Fibroblast of skin of left biceps (primary cell): ENCODE data around the gene FOXP3.

Experiments
- DNase-seq, 2 experiments: peaks; one replicate each; pipeline ENCODE4 v3.0.0-alpha.2; 2013; ENCODE audit warnings: low read depth in 2 of 2

FOXP3 gene

DNA sequence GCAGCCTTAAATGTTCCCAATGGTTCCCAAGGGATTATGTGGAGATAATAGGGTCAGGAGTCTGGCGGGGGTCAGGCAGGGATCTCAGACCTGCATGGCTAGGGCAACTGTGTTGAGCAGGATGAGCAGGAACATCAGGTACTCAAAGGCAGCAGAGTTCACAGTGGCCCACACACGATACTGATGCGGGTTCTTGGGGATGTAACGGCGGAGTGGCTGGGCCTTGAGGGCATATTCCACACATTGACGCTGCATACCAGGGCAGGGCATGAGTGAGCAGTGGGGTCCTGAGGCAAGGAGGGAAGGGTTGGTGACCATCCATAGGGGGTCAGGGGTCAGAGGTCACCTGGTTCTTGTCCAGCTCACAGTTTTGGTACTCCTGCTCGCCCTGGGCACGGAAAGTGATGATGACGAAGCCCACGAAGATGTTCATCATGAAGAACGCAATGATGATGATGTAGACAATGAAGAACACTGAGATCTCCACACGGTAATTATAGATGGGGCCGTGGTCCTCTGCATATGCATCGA, 49.4 kb downstream of the FOXP3 start:
- DNase-seq = no peak

DNA sequence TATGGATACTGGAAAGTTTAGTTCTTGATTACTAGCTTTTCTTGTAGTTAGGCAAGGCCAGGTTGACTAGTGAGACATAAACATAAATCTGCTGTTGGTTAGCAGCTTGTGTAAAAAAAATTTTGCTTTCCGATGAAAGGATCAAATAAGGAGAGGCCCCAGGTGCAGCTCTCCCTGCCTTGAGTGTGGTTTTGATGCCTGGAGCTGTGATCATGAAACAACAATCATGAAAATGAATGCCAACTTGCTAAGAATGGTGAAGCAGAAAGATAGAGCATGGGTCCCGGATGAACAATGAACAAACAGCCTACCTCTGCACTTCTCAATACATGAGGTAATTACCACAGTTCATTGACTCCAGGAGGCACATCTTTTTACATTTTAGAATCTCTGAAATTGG, 50.1 kb downstream of the FOXP3 start:
- no peak for DNase-seq

DNA sequence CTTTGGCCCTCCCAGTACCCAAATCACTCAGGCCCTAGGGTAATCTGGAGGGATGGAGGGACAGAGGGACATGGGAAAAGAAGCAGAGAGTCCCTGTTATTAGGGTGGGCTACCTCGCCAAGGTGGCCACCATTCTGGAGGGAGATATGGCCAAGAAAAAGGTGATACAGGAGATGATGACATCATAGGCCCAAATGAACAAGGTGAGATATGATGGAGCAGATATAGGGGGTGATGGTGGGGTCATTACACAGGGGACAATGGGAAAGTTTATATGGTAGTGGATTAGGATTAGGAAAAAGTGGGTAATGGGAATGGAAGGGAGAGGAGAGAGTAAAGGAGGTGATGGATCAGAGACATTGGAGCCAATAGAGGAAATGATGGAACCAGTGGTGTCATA, 51.6 kb downstream of the FOXP3 start:
- DNase-seq = no peak

DNA sequence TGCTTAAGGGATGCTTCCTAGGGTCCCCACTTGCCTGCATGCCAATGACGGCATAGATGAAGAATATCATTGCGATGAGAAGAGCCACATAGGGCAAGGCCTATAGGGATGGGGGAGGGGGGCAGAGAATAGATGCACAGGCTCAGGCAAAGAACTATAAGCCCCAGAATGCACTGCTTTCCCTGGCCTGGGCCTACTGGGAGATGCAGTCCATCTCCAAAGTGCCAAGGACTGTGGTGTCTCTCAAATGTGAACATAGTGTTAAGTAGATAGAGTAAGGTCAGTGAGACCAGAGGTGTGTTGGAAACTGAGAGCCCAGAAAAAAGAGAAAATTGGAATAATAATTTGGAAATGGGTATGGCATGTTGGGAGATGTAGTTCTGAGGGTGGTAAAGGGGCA, 52.3 kb downstream of the FOXP3 start:
- DNase-seq = no peak

DNA sequence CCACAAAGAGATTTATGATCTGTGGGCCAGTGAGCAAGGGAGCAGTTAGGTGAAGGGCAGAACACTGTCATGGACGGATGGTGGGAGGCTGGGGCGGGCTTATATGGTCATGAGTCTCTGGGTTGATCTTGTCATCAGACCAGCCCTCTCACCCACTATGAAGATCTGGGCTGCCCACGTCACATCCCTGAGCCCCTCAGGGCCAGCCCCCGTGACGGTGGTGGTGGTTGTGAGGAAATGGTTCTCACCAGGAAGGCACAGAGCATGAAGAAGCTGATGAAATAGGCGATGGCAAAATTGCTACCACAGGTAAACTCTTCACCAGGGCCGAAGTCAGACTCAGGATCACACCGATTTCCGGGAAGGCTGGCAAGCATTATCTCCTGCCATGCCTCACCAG, 53.4 kb downstream of the FOXP3 start:
- DNase-seq = no peak

DNA sequence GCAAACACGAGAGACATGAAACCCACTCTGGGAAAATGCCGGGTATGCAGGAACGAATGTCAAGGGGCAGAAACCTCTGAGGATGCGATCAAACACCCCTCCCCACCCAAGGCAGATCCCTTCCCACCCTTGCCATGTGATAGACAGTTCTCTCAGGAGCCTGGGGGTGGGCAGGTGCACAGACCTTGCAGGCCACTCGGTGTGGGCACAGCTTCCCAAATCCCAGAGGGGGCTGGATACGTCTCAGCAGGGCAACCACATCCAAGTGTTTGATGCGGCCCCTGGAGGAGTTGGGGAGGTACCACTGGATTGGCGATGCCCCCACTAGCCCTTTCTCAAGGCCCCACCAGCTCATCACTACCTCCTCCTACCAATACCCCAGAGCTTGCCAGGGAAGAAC, 54.1 kb downstream of the FOXP3 start:
- DNase-seq = no peak

DNA sequence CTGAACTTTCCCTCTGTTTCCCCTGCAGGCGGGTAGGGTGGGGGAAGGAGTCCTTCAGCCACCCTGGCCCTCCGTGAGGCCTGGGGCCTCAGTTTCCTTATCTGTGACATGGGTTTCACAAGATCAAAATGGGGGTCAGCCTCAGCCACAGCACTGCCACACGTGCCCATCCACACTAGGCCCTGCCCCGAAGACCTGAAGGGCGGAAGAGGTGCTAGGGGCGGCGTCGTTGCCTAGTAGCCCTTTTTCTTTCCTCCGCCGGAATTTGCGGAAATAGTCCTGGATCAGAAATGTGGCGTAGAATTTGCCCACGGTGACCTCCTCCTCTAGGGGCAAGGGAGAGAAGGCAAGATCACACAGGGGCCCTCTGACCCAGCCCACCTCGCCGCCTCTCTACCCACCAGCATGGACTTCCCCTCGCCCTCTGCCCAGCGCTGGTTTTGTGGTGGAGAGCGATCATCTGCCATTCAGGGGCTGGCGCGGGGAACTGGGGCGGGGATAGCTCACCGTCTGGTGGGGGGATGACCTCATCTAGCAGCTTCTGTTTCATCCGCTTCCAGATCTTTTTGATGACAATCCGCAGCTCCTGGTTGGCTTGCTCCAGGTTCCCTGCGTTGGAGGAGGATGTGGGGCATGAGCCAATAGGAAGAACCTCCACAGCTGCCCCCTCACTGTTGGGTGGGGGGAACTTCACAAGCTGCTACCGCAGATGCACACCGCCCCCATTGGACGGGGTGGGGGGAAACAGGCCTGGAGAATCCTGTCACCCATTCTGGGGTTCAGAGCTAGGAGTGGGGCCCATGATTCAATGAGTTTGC, 54.9 kb downstream of the FOXP3 start:
- no peak for DNase-seq

DNA sequence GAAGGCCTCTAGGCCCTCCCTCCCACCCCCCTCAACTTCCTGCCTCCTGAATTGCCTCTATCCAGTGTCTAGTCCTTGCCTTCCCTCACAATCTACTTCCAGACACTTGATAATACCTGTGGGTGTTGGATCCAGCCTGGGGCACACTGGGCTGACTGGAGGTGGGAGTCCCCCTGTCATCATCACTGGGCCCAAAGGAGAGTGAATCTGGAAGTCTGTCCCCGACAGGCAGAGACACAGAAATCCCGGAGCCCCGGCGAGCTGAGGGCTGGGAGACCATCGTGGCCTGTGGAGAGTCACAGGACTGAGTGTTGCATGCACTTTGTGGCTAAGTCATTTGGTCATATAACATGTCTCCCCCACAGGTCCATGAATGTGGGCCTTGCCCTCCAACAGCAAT, 56.1 kb downstream of the FOXP3 start:
- no peak for DNase-seq

DNA sequence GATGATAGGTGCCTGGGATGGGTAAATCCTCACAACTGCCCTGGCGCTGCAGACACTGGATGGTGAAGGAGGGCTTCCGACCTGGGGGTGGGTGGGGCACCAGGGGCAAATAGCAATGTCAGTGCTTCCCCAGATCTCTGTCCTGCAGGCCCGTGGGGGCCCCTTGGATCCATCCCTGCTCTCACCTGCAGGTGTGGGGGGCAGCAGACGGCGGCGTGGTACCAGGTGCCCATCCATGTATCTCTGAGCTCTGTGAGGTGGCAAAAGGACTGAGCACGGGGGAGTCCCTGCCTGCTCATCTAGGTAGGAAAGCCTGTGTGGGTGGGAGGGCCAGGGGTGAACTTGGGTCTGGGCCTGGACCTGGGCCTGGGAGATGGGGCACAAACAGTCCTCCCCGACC, 58.0 kb downstream of the FOXP3 start:
- no peak for DNase-seq

DNA sequence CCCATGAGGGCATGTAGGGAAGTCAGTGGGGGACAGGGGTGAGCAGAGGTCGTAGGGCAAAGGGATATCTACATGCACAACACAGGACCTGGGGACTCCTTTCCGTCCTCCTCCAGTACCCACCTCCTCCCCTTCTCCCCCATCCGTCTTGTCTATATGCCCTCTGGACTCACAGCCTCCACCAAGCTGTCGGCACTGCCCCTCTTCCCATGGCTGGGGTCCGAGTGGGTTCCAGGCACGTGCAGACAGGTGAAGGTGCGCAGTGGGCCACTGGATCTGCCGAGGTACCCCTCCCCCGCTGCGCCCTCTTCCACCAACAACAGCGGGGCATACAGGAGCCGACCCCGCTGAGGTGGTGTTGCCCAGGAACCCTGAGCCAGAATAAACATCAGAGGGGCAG, 59.1 kb downstream of the FOXP3 start:
- no peak for DNase-seq

DNA sequence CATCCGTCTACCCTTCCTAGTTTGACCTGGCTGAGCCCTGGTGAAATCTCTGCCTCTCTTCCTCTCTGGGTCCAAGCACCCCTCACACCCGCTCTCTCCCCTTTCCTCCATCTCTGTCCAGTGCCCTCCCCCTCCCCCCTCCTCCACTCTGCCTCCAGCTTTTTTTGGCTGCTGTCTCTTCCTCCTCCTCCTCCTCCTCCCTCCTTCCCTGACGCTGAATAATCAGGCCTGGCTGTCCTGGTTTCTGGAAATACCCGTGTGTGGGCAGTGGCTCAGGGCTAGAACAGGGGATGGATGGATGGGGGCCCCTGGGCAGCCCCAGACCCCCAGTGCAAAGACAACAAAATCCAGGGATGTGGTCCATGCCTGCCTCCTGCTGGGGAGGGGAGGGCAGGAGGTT, 59.8 kb downstream of the FOXP3 start:
- DNase-seq = no peak

DNA sequence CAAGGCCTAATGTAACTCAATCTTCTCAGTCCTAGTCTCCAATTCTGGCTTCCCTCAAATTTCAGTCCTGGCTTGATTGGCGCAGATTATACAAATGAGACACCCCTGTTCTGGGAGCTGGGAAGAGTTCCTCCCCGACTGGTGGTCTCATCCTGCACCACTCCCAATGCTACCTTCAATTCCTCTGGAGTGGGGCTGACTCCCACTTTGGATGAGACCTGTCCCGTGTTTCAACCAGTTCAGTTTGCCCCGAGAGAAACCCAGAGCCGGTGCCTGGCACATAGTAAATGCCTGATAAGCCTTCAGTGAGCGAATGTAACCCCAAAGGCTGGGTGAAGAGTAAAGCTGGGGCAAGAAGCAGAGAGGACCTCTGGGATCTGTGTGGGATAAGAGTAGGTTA, 60.5 kb downstream of the FOXP3 start:
- no peak for DNase-seq

DNA sequence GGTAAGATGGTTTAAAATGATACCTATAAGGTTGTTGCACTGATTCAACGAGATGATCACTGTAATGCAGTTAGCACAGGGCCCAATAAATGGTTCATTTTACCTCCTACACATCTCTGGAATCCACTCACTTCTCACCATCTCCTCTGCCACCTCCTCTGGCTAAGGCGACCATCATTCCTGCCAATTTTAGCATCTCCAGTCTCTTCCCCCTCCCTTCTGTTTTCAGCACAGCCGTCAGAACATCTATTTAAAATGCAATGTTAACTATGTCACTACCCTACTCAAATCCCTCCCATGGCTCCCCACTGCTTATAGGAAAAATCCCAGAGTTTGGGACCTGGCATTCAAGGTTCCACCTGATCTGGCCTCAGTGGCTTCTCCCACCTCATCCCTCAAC, 61.0 kb downstream of the FOXP3 start:
- DNase-seq = no peak

DNA sequence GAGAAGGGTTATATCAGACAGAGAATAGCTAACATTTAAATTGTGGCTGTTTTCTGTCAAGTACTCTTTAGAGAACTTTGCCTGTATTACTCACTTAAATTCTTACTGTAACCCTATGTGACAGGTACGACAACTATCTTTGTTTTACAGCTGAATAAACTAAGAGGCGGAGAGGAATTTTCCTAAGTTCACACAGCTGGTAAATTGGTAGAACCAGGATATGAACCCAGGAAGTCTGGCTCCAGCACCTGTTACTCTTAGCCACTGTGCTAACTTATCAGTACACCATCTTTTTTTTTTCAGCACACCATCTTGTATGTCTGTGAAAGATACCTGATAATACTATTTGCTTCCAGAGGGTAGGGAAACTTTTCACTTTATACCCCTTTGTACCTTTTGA, 62.5 kb downstream of the FOXP3 start:
- no peak for DNase-seq
